Measurements from ENCODE around the gene USP36. TPM values are rescaled to one million over a fixed set of nuclear protein-coding genes. Genes with fewer than 3 reads are reported as not detected.

The USP36 gene
- polyA plus RNA-seq, 3 donors = 4.4 to 30.0 (median 6.1) TPM

- Histone ChIP-seq H3K27me3 (ENCODE audit: control insufficient read depth in 2 of 2, insufficient read depth in 2 of 2, low read length in 2 of 2) (no peaks in the 10 kb centered on the region), H3K9me3 (replicated peaks in 1 of 2; ENCODE audit: control insufficient read depth in 1 of 2, insufficient read depth in 1 of 2, low read length in 2 of 2) (no peaks in the 10 kb centered on the region), H3K36me3 (replicated peaks in 1 of 2; ENCODE audit: control insufficient read depth in 1 of 2, insufficient read depth in 2 of 2, low read length in 2 of 2) (peaks cover 64 to 83% of the 10 kb centered on the region in 2 donors), H2AFZ (ENCODE audit: insufficient read depth, low read depth, low read length, poor library complexity, severe bottlenecking) (no peak overlapping the region), H3K4me1 (ENCODE audit: control insufficient read depth in 1 of 2, insufficient read depth in 2 of 2, low read length in 2 of 2) (peaks cover 18 to 20% of the 10 kb centered on the region in 2 donors), H3K79me2 (ENCODE audit: insufficient read depth, low read length) (no peaks in the 10 kb centered on the region), H3K4me2 (replicated peaks; ENCODE audit: extremely low read depth, low read length, poor library complexity, severe bottlenecking) (no peak overlapping the region), H3K27ac (ENCODE audit: low read depth in 1 of 2, low read length in 2 of 2) (peak overlapping the region; percentile 23 to 40), H3K9ac (ENCODE audit: insufficient read depth, low read length, poor library complexity, severe bottlenecking) (no peak overlapping the region), H4K20me1 (ENCODE audit: insufficient read depth, low read length) (no peaks in the 10 kb centered on the region), H3K4me3 (replicated peaks in 1 of 3; ENCODE audit: low read depth in 2 of 3, low read length in 3 of 3) (no peak overlapping the region)
- TF ChIP-seq, protein P1, sequence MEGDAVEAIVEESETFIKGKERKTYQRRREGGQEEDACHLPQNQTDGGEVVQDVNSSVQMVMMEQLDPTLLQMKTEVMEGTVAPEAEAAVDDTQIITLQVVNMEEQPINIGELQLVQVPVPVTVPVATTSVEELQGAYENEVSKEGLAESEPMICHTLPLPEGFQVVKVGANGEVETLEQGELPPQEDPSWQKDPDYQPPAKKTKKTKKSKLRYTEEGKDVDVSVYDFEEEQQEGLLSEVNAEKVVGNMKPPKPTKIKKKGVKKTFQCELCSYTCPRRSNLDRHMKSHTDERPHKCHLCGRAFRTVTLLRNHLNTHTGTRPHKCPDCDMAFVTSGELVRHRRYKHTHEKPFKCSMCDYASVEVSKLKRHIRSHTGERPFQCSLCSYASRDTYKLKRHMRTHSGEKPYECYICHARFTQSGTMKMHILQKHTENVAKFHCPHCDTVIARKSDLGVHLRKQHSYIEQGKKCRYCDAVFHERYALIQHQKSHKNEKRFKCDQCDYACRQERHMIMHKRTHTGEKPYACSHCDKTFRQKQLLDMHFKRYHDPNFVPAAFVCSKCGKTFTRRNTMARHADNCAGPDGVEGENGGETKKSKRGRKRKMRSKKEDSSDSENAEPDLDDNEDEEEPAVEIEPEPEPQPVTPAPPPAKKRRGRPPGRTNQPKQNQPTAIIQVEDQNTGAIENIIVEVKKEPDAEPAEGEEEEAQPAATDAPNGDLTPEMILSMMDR (IDR thresholded peaks at IDR 0.05) = peak; percentile 42
- Mint-ChIP-seq H3K9me3 (no peaks in the 10 kb centered on the region), H3K36me3 (peaks cover 83 to 90% of the 10 kb centered on the region in 2 donors), H3K4me1 (peaks cover 31% of the 10 kb centered on the region), H3K27me3 (ENCODE audit: low read depth in 3 of 3) (peaks cover 0 to 3% (median 3%) of the 10 kb centered on the region in 3 donors), H3K27ac (peak overlapping the region; percentile 63 to 92 (median 77)), H3K4me3 (peak overlapping the region in 1 of 2 donors; percentile 59)
- intact Hi-C loops (cut with micrococcal nuclease) = no loop called here
- peak; percentile 58 to 85 (median 82) for DNase-seq
- WGBS (ENCODE audit: insufficient coverage) = 11% methylated on average over 9 of the region's 9 CpGs
Measured at GRCh38 chr17:78806451-78806850, 34.2 kb downstream of the USP36 start.

DNA sequence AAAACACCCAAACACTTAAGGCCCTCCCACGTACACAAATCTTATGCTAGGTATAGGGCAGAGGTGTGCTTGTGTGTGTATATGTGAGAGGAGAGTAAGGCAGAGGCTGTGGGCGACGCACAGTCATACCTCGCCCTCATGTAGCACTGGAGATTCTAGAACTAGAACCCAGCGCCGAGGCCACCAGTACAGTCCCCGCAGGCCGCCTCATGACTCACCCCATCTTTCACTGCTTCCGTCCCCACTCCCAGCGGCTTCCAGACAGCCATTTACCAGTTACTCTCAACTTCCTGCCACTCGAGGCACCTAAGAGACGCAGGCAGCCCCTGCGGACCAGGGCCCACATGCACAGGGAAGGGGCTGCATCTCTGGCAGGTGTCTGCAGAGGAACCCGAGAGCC lies 35.3 kb downstream of the USP36 start:
- no peaks in the 10 kb centered on the region for H4K20me1 ChIP-seq (ENCODE audit: insufficient read depth, low read length)
- 98% methylated on average over 10 of the region's 14 CpGs for WGBS (ENCODE audit: insufficient coverage)
- Mint-ChIP-seq H3K4me1 (peaks cover 31% of the 10 kb centered on the region), H3K4me3 (no peak overlapping the region), H3K9me3 (no peaks in the 10 kb centered on the region), H3K27ac (peak overlapping the region in 4 of 7 donors; percentile 17 to 77 (median 61)), H3K36me3 (peaks cover 81 to 88% of the 10 kb centered on the region in 2 donors), H3K27me3 (ENCODE audit: low read depth in 3 of 3) (peaks cover 0 to 3% (median 3%) of the 10 kb centered on the region in 3 donors)
- no peak overlapping the region for H3K27ac ChIP-seq (ENCODE audit: low read depth in 1 of 2, low read length in 2 of 2)
- no peak for DNase-seq
- TF ChIP-seq, protein P1 (IDR thresholded peaks at IDR 0.05) = no peak
- H3K9ac ChIP-seq (ENCODE audit: insufficient read depth, low read length, poor library complexity, severe bottlenecking) = no peak overlapping the region
- H3K79me2 ChIP-seq (ENCODE audit: insufficient read depth, low read length) = no peaks in the 10 kb centered on the region
- no peak overlapping the region for H3K4me2 ChIP-seq (replicated peaks; ENCODE audit: extremely low read depth, low read length, poor library complexity, severe bottlenecking)
- intact Hi-C loops (cut with micrococcal nuclease) = no loop called here
- H3K36me3 ChIP-seq (replicated peaks in 1 of 2; ENCODE audit: control insufficient read depth in 1 of 2, insufficient read depth in 2 of 2, low read length in 2 of 2) = peaks cover 52 to 78% of the 10 kb centered on the region in 2 donors
- peaks cover 18 to 20% of the 10 kb centered on the region in 2 donors for H3K4me1 ChIP-seq (ENCODE audit: control insufficient read depth in 1 of 2, insufficient read depth in 2 of 2, low read length in 2 of 2)
- H3K27me3 ChIP-seq (ENCODE audit: control insufficient read depth in 2 of 2, insufficient read depth in 2 of 2, low read length in 2 of 2) = no peaks in the 10 kb centered on the region
- H3K9me3 ChIP-seq (replicated peaks in 1 of 2; ENCODE audit: control insufficient read depth in 1 of 2, insufficient read depth in 1 of 2, low read length in 2 of 2) = no peaks in the 10 kb centered on the region
- H2AFZ ChIP-seq (ENCODE audit: insufficient read depth, low read depth, low read length, poor library complexity, severe bottlenecking) = no peak overlapping the region
- no peak overlapping the region for H3K4me3 ChIP-seq (replicated peaks in 1 of 3; ENCODE audit: low read depth in 2 of 3, low read length in 3 of 3)

Measured in CD14-positive monocyte (primary cell).